SK-N-SH (cell line): Measurements from ENCODE around the gene ELP1.

ENCODE experiments used
- EP300 ChIP-seq, 2 experiments: IDR thresholded peaks; 2 replicates each; pipeline versions ENCODE4 v1.4.0 to v1.6.1; 2012; ENCODE audit warnings: borderline replicate concordance in 1 of 2, low read depth in 1 of 2, low read length in 1 of 2
- FOXJ3 ChIP-seq: sonication (generic); formaldehyde crosslinking; IDR thresholded peaks from 2 replicates; pipeline ENCODE4 v1.5.1; 2020; ENCODE audit warnings: mild to moderate bottlenecking, missing genetic modification reagents
- FOXM1 ChIP-seq: IDR thresholded peaks from 2 replicates; pipeline ENCODE4 v1.4.0; 2012; ENCODE audit warnings: low read depth, mild to moderate bottlenecking
- TF ChIP-seq, protein P1 (sequence below): fragments of 200-600 bp; sonication (generic); IDR thresholded peaks from 2 replicates; pipeline ENCODE4 v1.6.1; 2017; ENCODE audit warnings: antibody characterized with exemption, mild to moderate bottlenecking, moderate library complexity
- TF ChIP-seq, protein P2 (sequence below): IDR thresholded peaks from 2 replicates; pipeline ENCODE4 v1.6.1; 2012; ENCODE audit warnings: mild to moderate bottlenecking, low read depth, low read length, moderate library complexity

DNA sequence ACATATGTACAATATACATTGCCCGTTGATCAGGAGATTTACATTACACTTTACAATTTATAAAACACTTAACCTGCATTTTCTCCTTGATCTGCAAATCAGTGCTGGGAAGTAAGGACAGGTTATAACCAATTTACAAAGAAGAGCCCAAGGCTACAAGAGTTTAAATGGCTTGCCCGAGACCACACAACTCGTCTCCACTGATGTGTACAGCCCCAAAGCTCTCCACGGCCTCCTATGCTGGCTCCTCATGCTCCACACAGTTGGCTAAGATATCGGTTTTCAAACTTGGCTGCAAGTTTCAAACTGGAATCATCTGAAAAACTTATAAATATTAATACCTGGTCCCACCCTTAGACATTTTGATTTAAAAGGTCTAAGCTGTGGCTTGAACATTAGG, 88.4 kb downstream of the ELP1 start:
- no peak for TF ChIP-seq EP300 (IDR thresholded peaks at IDR 0.05; ENCODE audit: borderline replicate concordance in 1 of 2, low read depth in 1 of 2, low read length in 1 of 2)
- TF ChIP-seq FOXJ3 (CRISPR knock-in tag): no peak
- no peak for TF ChIP-seq FOXM1
- TF ChIP-seq, protein P1, sequence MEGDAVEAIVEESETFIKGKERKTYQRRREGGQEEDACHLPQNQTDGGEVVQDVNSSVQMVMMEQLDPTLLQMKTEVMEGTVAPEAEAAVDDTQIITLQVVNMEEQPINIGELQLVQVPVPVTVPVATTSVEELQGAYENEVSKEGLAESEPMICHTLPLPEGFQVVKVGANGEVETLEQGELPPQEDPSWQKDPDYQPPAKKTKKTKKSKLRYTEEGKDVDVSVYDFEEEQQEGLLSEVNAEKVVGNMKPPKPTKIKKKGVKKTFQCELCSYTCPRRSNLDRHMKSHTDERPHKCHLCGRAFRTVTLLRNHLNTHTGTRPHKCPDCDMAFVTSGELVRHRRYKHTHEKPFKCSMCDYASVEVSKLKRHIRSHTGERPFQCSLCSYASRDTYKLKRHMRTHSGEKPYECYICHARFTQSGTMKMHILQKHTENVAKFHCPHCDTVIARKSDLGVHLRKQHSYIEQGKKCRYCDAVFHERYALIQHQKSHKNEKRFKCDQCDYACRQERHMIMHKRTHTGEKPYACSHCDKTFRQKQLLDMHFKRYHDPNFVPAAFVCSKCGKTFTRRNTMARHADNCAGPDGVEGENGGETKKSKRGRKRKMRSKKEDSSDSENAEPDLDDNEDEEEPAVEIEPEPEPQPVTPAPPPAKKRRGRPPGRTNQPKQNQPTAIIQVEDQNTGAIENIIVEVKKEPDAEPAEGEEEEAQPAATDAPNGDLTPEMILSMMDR: no peak
- TF ChIP-seq, protein P2, sequence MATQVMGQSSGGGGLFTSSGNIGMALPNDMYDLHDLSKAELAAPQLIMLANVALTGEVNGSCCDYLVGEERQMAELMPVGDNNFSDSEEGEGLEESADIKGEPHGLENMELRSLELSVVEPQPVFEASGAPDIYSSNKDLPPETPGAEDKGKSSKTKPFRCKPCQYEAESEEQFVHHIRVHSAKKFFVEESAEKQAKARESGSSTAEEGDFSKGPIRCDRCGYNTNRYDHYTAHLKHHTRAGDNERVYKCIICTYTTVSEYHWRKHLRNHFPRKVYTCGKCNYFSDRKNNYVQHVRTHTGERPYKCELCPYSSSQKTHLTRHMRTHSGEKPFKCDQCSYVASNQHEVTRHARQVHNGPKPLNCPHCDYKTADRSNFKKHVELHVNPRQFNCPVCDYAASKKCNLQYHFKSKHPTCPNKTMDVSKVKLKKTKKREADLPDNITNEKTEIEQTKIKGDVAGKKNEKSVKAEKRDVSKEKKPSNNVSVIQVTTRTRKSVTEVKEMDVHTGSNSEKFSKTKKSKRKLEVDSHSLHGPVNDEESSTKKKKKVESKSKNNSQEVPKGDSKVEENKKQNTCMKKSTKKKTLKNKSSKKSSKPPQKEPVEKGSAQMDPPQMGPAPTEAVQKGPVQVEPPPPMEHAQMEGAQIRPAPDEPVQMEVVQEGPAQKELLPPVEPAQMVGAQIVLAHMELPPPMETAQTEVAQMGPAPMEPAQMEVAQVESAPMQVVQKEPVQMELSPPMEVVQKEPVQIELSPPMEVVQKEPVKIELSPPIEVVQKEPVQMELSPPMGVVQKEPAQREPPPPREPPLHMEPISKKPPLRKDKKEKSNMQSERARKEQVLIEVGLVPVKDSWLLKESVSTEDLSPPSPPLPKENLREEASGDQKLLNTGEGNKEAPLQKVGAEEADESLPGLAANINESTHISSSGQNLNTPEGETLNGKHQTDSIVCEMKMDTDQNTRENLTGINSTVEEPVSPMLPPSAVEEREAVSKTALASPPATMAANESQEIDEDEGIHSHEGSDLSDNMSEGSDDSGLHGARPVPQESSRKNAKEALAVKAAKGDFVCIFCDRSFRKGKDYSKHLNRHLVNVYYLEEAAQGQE: no peak
